CD14-positive monocyte (primary cell): Measurements from ENCODE around the gene RAB7B. TPM values are rescaled to one million over a fixed set of nuclear protein-coding genes. Genes with fewer than 3 reads are reported as not detected.

Experiments used
- DNase-seq, 3 donors: peaks; one replicate each; pipeline ENCODE4 v3.0.0-alpha.2; 2011 to 2022
- H2AFZ ChIP-seq: 2 replicates; pipeline ENCODE4 v1.6.0; 2012; ENCODE audit warnings: mild to moderate bottlenecking, low read depth, low read length, inconsistent platforms; ENCODE audit not compliant: insufficient read depth, poor library complexity, severe bottlenecking
- H3K27ac ChIP-seq, 2 donors: 1 replicate in 1 of 2; 2 replicates in 1 of 2; pipeline ENCODE4 v1.5.1; 2012 to 2013; ENCODE audit warnings: low read length in 2 of 2, control low read depth in 1 of 2, inconsistent platforms in 1 of 2, low read depth in 1 of 2, mild to moderate bottlenecking in 1 of 2
- H3K27me3 ChIP-seq, 2 donors: one replicate each; pipeline versions ENCODE4 v1.6.0 to v1.6.1; 2011 to 2013; ENCODE audit warnings: low read length in 2 of 2; ENCODE audit not compliant: control insufficient read depth in 2 of 2, insufficient read depth in 2 of 2
- H3K36me3 ChIP-seq, 2 donors: replicated peaks in 1 of 2; 1 replicate in 1 of 2; 2 replicates in 1 of 2; pipeline versions ENCODE4 v1.5.1 to v1.6.1; 2012 to 2013; ENCODE audit warnings: low read length in 2 of 2, control low read depth in 1 of 2, inconsistent platforms in 1 of 2, mild to moderate bottlenecking in 1 of 2; ENCODE audit not compliant: insufficient read depth in 2 of 2, control insufficient read depth in 1 of 2
- H3K4me1 ChIP-seq, 2 donors: 1 replicate in 1 of 2; 2 replicates in 1 of 2; pipeline versions ENCODE4 v1.5.1 to v1.6.1; 2012 to 2013; ENCODE audit warnings: low read length in 2 of 2, control low read depth in 1 of 2, inconsistent platforms in 1 of 2, mild to moderate bottlenecking in 1 of 2, moderate library complexity in 1 of 2; ENCODE audit not compliant: insufficient read depth in 2 of 2, control insufficient read depth in 1 of 2
- H3K4me2 ChIP-seq: replicated peaks from 2 replicates; pipeline ENCODE3; 2012; ENCODE audit warnings: low read length, moderate library complexity, mild to moderate bottlenecking; ENCODE audit not compliant: poor library complexity, severe bottlenecking; ENCODE audit errors: extremely low read depth
- H3K4me3 ChIP-seq, 3 experiments: fragments of 200-600 bp in 1 of 3; sonication (generic) in 1 of 3; replicated peaks in 1 of 3; 1 replicate in 2 of 3; 2 replicates in 1 of 3; pipeline ENCODE4 v1.5.1; 2011 to 2013; ENCODE audit warnings: low read length in 3 of 3, mild to moderate bottlenecking in 3 of 3, control low read depth in 2 of 3, low read depth in 2 of 3, inconsistent platforms in 1 of 3, moderate library complexity in 1 of 3
- H3K79me2 ChIP-seq: 2 replicates; pipeline ENCODE4 v1.6.0; 2012; ENCODE audit warnings: mild to moderate bottlenecking, control low read depth, inconsistent platforms, low read length, moderate library complexity; ENCODE audit not compliant: insufficient read depth
- H3K9ac ChIP-seq: 2 replicates; pipeline ENCODE4 v1.6.0; 2017; ENCODE audit warnings: low read length, mild to moderate bottlenecking; ENCODE audit not compliant: insufficient read depth, poor library complexity, severe bottlenecking
- H3K9me3 ChIP-seq, 2 donors: replicated peaks in 1 of 2; 1 replicate in 1 of 2; 2 replicates in 1 of 2; pipeline versions ENCODE4 v1.5.1 to v1.6.1; 2012 to 2013; ENCODE audit warnings: low read length in 2 of 2, control low read depth in 1 of 2; ENCODE audit not compliant: control insufficient read depth in 1 of 2, insufficient read depth in 1 of 2
- H4K20me1 ChIP-seq: 2 replicates; pipeline ENCODE4 v1.6.0; 2012; ENCODE audit warnings: mild to moderate bottlenecking, low read length, control low read depth, moderate library complexity; ENCODE audit not compliant: insufficient read depth
- H3K27ac Mint-ChIP-seq, 7 donors: one replicate each; pipeline ENCODE4 v1.8.0; 2020; ENCODE audit warnings: mild to moderate bottlenecking in 7 of 7, mixed read lengths in 7 of 7, moderate library complexity in 6 of 7, inconsistent platforms in 2 of 7
- H3K27me3 Mint-ChIP-seq, 3 donors: one replicate each; pipeline ENCODE4 v1.8.0; 2021 to 2022; ENCODE audit warnings: low read depth in 3 of 3, mild to moderate bottlenecking in 3 of 3, mixed read lengths in 3 of 3, moderate library complexity in 3 of 3, inconsistent platforms in 1 of 3
- H3K36me3 Mint-ChIP-seq, 2 donors: one replicate each; pipeline ENCODE4 v1.8.0; 2020; ENCODE audit warnings: mixed read lengths in 2 of 2, inconsistent platforms in 1 of 2, mild to moderate bottlenecking in 1 of 2
- H3K4me1 Mint-ChIP-seq: one replicate; pipeline ENCODE4 v1.8.0; 2020; ENCODE audit warnings: mild to moderate bottlenecking, mixed read lengths
- H3K4me3 Mint-ChIP-seq, 2 donors: one replicate each; pipeline ENCODE4 v1.8.0; 2020; ENCODE audit warnings: mild to moderate bottlenecking in 2 of 2, mixed read lengths in 2 of 2, moderate library complexity in 1 of 2
- H3K9me3 Mint-ChIP-seq, 7 donors: one replicate each; pipeline ENCODE4 v1.8.0; 2020 to 2022; ENCODE audit warnings: mixed read lengths in 7 of 7, mild to moderate bottlenecking in 6 of 7, moderate library complexity in 6 of 7, inconsistent platforms in 2 of 7
- WGBS: methylation state at CpG from one replicate; pipeline ENCODE4 v1.1.5; 2013; ENCODE audit warnings: missing lambda C conversion rate; ENCODE audit not compliant: insufficient coverage; 5-methylcytosine and 5-hydroxymethylcytosine counted together
- intact Hi-C, 2 donors: fragments of 100-400 bp; cut with micrococcal nuclease; formaldehyde crosslinking; loops; one replicate each; pipeline versions ENCODE4 v1.15.0 to v1.15.1; 2023
- polyA plus RNA-seq, 3 donors: library from polyadenylated mRNA; depleted of rRNA in 1 of 3; unstranded in 2 of 3; stranded (reverse) in 1 of 3; fragments of 300-500 nt in 2 of 3; fragments of >200 nt in 1 of 3; fragmentation: Illumina TruSeq in 2 of 3; gene quantifications; 1 replicate in 2 of 3; 2 replicates in 1 of 3; pipeline ENCODE4 v1.2.3, GENCODE V29; 2012 to 2021
- TF ChIP-seq, protein P1 (sequence below): fragments of 200-600 bp; IDR thresholded peaks from one replicate; pipeline ENCODE4 v1.8.0; 2022; ENCODE audit warnings: antibody characterized with exemption, mild to moderate bottlenecking

RAB7B gene
- polyA plus RNA-seq, 3 donors = 0.41 to 0.52 (median 0.47) TPM

DNA sequence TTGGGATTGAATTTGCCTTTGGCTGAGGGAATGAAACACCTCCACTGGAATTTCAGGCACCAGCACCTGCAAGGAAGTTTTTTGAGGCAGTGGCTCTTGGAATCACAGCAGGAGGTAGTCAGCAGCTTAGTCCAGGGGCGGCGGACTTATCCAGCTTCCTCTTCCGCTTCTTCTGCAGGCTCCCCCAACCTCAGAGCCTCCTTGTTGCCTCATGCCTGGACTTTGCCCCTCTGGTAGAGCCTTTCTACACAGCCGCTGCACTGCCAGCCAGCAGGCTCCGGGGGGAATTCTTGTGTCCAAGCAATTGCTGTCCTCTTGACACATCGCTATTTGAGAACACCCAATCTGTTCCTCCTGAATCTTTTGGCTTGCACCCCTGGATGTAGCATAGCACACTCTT lies 45.4 kb upstream of the RAB7B start:
- no peak overlapping the region for H2AFZ ChIP-seq
- no peaks in the 10 kb centered on the region for H3K36me3 Mint-ChIP-seq
- peaks cover 57% of the 10 kb centered on the region in 2 donors for H3K4me1 ChIP-seq
- peak overlapping the region in 1 of 3 experiments; percentile 38 for H3K4me3 ChIP-seq
- H3K27me3 ChIP-seq = no peaks in the 10 kb centered on the region
- H3K9ac ChIP-seq = no peak overlapping the region
- TF ChIP-seq, protein P1, sequence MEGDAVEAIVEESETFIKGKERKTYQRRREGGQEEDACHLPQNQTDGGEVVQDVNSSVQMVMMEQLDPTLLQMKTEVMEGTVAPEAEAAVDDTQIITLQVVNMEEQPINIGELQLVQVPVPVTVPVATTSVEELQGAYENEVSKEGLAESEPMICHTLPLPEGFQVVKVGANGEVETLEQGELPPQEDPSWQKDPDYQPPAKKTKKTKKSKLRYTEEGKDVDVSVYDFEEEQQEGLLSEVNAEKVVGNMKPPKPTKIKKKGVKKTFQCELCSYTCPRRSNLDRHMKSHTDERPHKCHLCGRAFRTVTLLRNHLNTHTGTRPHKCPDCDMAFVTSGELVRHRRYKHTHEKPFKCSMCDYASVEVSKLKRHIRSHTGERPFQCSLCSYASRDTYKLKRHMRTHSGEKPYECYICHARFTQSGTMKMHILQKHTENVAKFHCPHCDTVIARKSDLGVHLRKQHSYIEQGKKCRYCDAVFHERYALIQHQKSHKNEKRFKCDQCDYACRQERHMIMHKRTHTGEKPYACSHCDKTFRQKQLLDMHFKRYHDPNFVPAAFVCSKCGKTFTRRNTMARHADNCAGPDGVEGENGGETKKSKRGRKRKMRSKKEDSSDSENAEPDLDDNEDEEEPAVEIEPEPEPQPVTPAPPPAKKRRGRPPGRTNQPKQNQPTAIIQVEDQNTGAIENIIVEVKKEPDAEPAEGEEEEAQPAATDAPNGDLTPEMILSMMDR = no peak
- no peaks in the 10 kb centered on the region for H3K9me3 Mint-ChIP-seq
- no peaks in the 10 kb centered on the region for H3K36me3 ChIP-seq
- peak overlapping the region; percentile 47 to 86 (median 69) for H3K27ac Mint-ChIP-seq
- H3K4me2 ChIP-seq = peak overlapping the region; percentile 46
- 20% methylated on average over 6 of the region's 6 CpGs for WGBS
- intact Hi-C loops = no loop called here
- H4K20me1 ChIP-seq = no peaks in the 10 kb centered on the region
- DNase-seq = peak; percentile 62 to 86 (median 83)
- peaks cover 57% of the 10 kb centered on the region for H3K4me1 Mint-ChIP-seq
- H3K79me2 ChIP-seq = no peaks in the 10 kb centered on the region
- no peaks in the 10 kb centered on the region for H3K27me3 Mint-ChIP-seq
- peak overlapping the region in 1 of 2 donors; percentile 61 for H3K27ac ChIP-seq
- H3K9me3 ChIP-seq = no peaks in the 10 kb centered on the region
- H3K4me3 Mint-ChIP-seq = peak overlapping the region in 1 of 2 donors; percentile 4

DNA sequence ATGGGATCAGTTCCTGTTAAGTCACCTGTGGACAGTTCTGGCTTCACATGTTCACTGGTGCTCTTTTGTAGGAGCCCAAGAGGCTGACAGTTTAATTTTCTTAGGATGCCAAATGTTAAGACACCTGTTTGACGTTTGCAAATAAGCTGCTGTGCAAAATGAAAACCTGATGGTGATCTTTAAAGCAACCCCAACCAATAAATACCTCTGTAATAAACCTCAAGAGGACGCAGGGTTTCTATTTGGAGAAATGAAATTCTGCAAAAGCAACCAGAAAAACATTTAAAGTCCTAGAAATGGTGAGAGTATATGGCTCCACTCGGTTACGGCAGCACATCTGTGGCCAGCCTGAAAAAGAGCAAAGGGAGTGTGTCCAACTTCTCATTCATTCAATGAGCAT lies 44.1 kb upstream of the RAB7B start:
- Mint-ChIP-seq H3K9me3 (no peaks in the 10 kb centered on the region), H3K4me1 (peaks cover 47% of the 10 kb centered on the region), H3K27me3 (no peaks in the 10 kb centered on the region), H3K4me3 (no peak overlapping the region), H3K36me3 (no peaks in the 10 kb centered on the region), H3K27ac (no peak overlapping the region)
- intact Hi-C loops = no loop called here
- no peaks in the 10 kb centered on the region for H3K9me3 ChIP-seq
- no peak overlapping the region for H2AFZ ChIP-seq
- no peak overlapping the region for H3K4me3 ChIP-seq
- H4K20me1 ChIP-seq = no peaks in the 10 kb centered on the region
- TF ChIP-seq, protein P1 = no peak
- no peak for DNase-seq
- no peak overlapping the region for H3K27ac ChIP-seq
- no peak overlapping the region for H3K4me2 ChIP-seq
- H3K79me2 ChIP-seq = no peaks in the 10 kb centered on the region
- no peak overlapping the region for H3K9ac ChIP-seq
- peaks cover 54 to 57% of the 10 kb centered on the region in 2 donors for H3K4me1 ChIP-seq
- no peaks in the 10 kb centered on the region for H3K36me3 ChIP-seq
- H3K27me3 ChIP-seq = no peaks in the 10 kb centered on the region
- 100% methylated on average over 2 of the region's 4 CpGs for WGBS
